ENCODE measurements around the gene ZDHHC15. TPM values are rescaled to one million over a fixed set of nuclear protein-coding genes. Genes with fewer than 3 reads are reported as not detected.
"Not testable (repeated sequence)": the region's sequence is repeated elsewhere in the genome, so short reads cannot be mapped to it uniquely, and the experiment has no call there.

ZDHHC15 gene
- total and polyA plus RNA-seq, 8 donors: 0.46 to 1.1 (median 0.65) TPM

DNA sequence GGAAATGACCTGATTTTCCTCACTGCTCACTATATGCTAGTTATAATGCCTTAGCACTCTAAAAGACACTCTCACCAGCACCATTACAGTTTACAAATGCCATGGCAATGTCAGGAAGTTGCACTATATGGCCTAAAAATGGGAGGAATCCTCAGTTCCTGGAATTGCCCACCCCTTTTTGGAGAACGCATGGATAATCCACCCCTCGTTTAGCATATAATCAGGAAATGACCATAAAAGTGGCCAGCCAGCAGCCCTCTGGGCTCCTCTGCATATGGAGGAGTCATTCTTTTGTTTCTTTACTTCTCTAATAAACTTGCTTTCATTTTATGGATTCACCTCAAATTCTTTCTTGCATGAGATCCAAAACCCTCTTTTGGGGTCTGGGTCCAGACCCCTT is 156.0 kb downstream of the ZDHHC15 start:
- Histone ChIP-seq H3K4me1 (no peaks in the 10 kb centered on the region), H3K36me3 (no peaks in the 10 kb centered on the region), H3K4me3 (no peak overlapping the region), H3K9me3 (no peaks in the 10 kb centered on the region), H3K27ac (no peak overlapping the region), H3K27me3 (no peaks in the 10 kb centered on the region)
- ATAC-seq (no peak), FAIRE-seq (no peak), DNase-seq (no peak)
- intact Hi-C loops (cut with DNase I): no loop called here
- TF ChIP-seq CTCF (IDR thresholded peaks at IDR 0.05): no peak
- WGBS, 2 donors: 71 to 79% methylated on average over 2 of the region's 2 CpGs

- WGBS, 2 donors: 73 to 92% methylated on average over 1 of the region's 1 CpG
- FAIRE-seq: no peak
- intact Hi-C loops (cut with DNase I): no loop called here
- H3K9me3 ChIP-seq: no peaks in the 10 kb centered on the region
- H3K36me3 ChIP-seq: no peaks in the 10 kb centered on the region
- DNase-seq: no peak
- TF ChIP-seq CTCF (IDR thresholded peaks at IDR 0.05): no peak
- H3K4me3 ChIP-seq: no peak overlapping the region
- H3K27me3 ChIP-seq: no peaks in the 10 kb centered on the region
- H3K4me1 ChIP-seq: no peaks in the 10 kb centered on the region
- no peak overlapping the region for H3K27ac ChIP-seq
- no peak for ATAC-seq
These were observed 157.4 kb downstream of the ZDHHC15 start for GRCh38 chrX:75365243-75365975.

DNA sequence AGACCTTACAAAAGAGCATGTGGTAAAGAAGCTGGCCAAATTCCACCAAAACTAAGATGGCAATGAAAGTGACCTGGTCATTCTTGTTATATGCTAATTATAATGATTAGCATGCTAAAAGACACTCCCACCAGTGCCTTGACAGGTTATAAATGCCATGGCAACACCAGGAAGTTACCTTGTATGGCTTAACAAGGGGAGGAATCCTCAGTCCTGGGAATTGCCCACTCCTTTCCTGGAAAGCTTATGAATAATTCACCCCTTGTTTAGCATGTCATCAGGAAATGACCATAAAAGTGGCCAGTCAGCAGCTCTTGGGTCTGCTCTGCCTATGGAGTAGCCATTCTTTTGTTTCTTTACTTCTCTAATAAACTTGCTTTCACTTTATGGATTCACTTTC is 161.0 kb downstream of the ZDHHC15 start:
- Histone ChIP-seq H3K27ac (no peak overlapping the region), H3K4me1 (no peaks in the 10 kb centered on the region), H3K36me3 (no peaks in the 10 kb centered on the region), H3K9me3 (no peaks in the 10 kb centered on the region), H3K27me3 (no peaks in the 10 kb centered on the region), H3K4me3 (no peak overlapping the region)
- intact Hi-C loops (cut with DNase I): no loop called here
- no peak for TF ChIP-seq CTCF (IDR thresholded peaks at IDR 0.05)
- ATAC-seq (no peak), DNase-seq (no peak), FAIRE-seq (no peak)

DNA sequence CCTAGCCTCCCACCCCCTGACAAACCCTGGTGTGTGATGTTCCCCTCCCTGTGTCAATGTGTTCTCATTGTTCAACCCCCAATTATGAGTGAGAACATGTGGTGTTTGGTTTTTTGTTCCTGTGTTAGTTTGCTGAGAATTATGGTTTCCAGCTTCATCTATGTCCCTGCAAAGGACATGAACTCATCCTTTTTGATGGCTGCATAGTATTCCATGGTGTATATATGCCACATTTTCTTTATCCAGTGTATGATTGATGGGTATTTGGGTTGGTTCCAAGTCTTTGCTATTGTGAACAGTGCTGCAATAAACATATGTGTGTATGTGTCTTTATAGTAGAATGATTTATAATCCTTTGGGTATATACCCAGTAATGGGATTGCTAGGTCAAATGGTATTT is 174.2 kb downstream of the ZDHHC15 start:
- ATAC-seq; DNase-seq; intact Hi-C loops (cut with DNase I); H3K9me3 ChIP-seq; H3K27me3 ChIP-seq; FAIRE-seq; H3K36me3 ChIP-seq; H3K4me3 ChIP-seq; H3K4me1 ChIP-seq; H3K27ac ChIP-seq: not testable (repeated sequence)

- Histone ChIP-seq H3K4me3 (no peak overlapping the region), H3K4me1 (no peaks in the 10 kb centered on the region), H3K27me3 (no peaks in the 10 kb centered on the region), H3K9me3 (no peaks in the 10 kb centered on the region), H3K36me3 (no peaks in the 10 kb centered on the region), H3K27ac (no peak overlapping the region)
- intact Hi-C loops (cut with DNase I): no loop called here
- ATAC-seq (no peak), FAIRE-seq (no peak), DNase-seq (no peak)
- WGBS, 2 donors: 30 to 47% methylated on average over 2 of the region's 2 CpGs
- no peak for TF ChIP-seq CTCF (IDR thresholded peaks at IDR 0.05)
These were observed 185.3 kb downstream of the ZDHHC15 start for GRCh38 chrX:75337525-75337924.
